22Rv1 (cell line): ENCODE measurements around the gene TACSTD2.

Experiments
- CTCF ChIP-seq: fragments of 450-650 bp; IDR thresholded peaks from 2 replicates; pipeline ENCODE4 v1.5.1; 2017; ENCODE audit warnings: mild to moderate bottlenecking
- ZFX ChIP-seq: fragments of 450-650 bp; IDR thresholded peaks from 2 replicates; pipeline ENCODE4 v1.6.1; 2017; ENCODE audit warnings: antibody characterized with exemption, borderline replicate concordance

- TF ChIP-seq CTCF (no peak), ZFX (no peak)
Observed at GRCh38 chr1:58538821-58539220, 38.2 kb downstream of the TACSTD2 start.
